ENCODE measurements around the gene SORCS2.

Gene SORCS2

GRCh38 chr4:7226439-7226838 is 34.1 kb downstream of the SORCS2 start (continued):
- TF ChIP-seq ZBTB10 (tag by site-specific recombination; IDR thresholded peaks at IDR 0.05), result no peak
- no peak for TF ChIP-seq ZNF544 (tag by site-specific recombination; IDR thresholded peaks at IDR 0.05)
- TF ChIP-seq ZNF48 (tag by site-specific recombination; IDR thresholded peaks at IDR 0.05), result no peak
- no peak for TF ChIP-seq CTCF (tag by site-specific recombination; IDR thresholded peaks at IDR 0.05)
- no peak for TF ChIP-seq AEBP2 (tag by site-specific recombination; IDR thresholded peaks at IDR 0.05; ENCODE audit: borderline replicate concordance)
- TF ChIP-seq ZNF449 (tag by site-specific recombination; IDR thresholded peaks at IDR 0.05), result no peak
- no peak for TF ChIP-seq KLF7 (tag by site-specific recombination; IDR thresholded peaks at IDR 0.05; ENCODE audit: borderline replicate concordance)
- TF ChIP-seq ZNF571 (tag by site-specific recombination; IDR thresholded peaks at IDR 0.05), result no peak

- no peak for TF ChIP-seq ZNF211 (tag by site-specific recombination; IDR thresholded peaks at IDR 0.05; ENCODE audit: low read depth)
- TF ChIP-seq ZNF10 (tag by site-specific recombination; IDR thresholded peaks at IDR 0.05), result no peak
- no peak for TF ChIP-seq ZNF175 (tag by site-specific recombination; IDR thresholded peaks at IDR 0.05)
- TF ChIP-seq ZBTB8A (tag by site-specific recombination; IDR thresholded peaks at IDR 0.05), result no peak
- TF ChIP-seq ZNF530 (tag by site-specific recombination; IDR thresholded peaks at IDR 0.05; ENCODE audit: low read depth), result no peak
- TF ChIP-seq OVOL3 (tag by site-specific recombination; IDR thresholded peaks at IDR 0.05), result no peak
- no peak for TF ChIP-seq ZNF510 (tag by site-specific recombination; IDR thresholded peaks at IDR 0.05; ENCODE audit: insufficient replicate concordance)
- no peak for TF ChIP-seq ZNF324 (tag by site-specific recombination; IDR thresholded peaks at IDR 0.05)
- TF ChIP-seq ZNF114 (tag by site-specific recombination; IDR thresholded peaks at IDR 0.05), result no peak
- Histone ChIP-seq H3K4me3 (ENCODE audit: low read depth, low read length) (no peak overlapping the region), H3K36me3 (ENCODE audit: control insufficient read depth in 2 of 2, insufficient read depth in 1 of 2, low read length in 2 of 2) (no peaks in the 10 kb centered on the region), H3K9me3 (ENCODE audit: control insufficient read depth, insufficient read depth, low read depth, low read length) (no peaks in the 10 kb centered on the region), H3K4me1 (ENCODE audit: control insufficient read depth, insufficient read depth, low read length) (no peaks in the 10 kb centered on the region), H3K27ac (ENCODE audit: extremely low read depth, low read depth, low read length) (no peak overlapping the region)
- CTCF ChIA-PET, result no interaction called here
- POLR2A ChIA-PET, result no interaction called here
Measured at GRCh38 chr4:7227008-7227407, 34.7 kb downstream of the SORCS2 start.

- ChIA-PET POLR2A (no interaction called here), CTCF (no interaction called here)
- no peak overlapping the region for H3K4me3 ChIP-seq (ENCODE audit: low read depth, low read length)
- H3K36me3 ChIP-seq (ENCODE audit: control insufficient read depth in 2 of 2, insufficient read depth in 1 of 2, low read length in 2 of 2), result no peaks in the 10 kb centered on the region
- H3K4me1 ChIP-seq (ENCODE audit: control insufficient read depth, insufficient read depth, low read length), result no peaks in the 10 kb centered on the region
- no peak overlapping the region for H3K27ac ChIP-seq (ENCODE audit: extremely low read depth, low read depth, low read length)
- no peaks in the 10 kb centered on the region for H3K9me3 ChIP-seq (ENCODE audit: control insufficient read depth, insufficient read depth, low read depth, low read length)
- TF ChIP-seq ZNF473 (tag by site-specific recombination; IDR thresholded peaks at IDR 0.05) (no peak), ZNF433 (tag by site-specific recombination; IDR thresholded peaks at IDR 0.05; ENCODE audit: low read depth) (no peak), ZNF777 (tag by site-specific recombination; IDR thresholded peaks at IDR 0.05; ENCODE audit: borderline replicate concordance) (no peak), ZNF624 (tag by site-specific recombination; IDR thresholded peaks at IDR 0.05) (no peak), ZNF48 (tag by site-specific recombination; IDR thresholded peaks at IDR 0.05) (no peak), ZNF629 (tag by site-specific recombination; IDR thresholded peaks at IDR 0.05) (no peak), SETDB1 (IDR thresholded peaks at IDR 0.05; ENCODE audit: insufficient read length, low read length) (no peak), ZNF37A (tag by site-specific recombination; IDR thresholded peaks at IDR 0.05) (no peak), ZNF670 (tag by site-specific recombination; IDR thresholded peaks at IDR 0.05; ENCODE audit: low read depth) (no peak), ZNF488 (tag by site-specific recombination; IDR thresholded peaks at IDR 0.05) (no peak), ZBTB48 (tag by site-specific recombination; IDR thresholded peaks at IDR 0.05) (no peak), HOXA7 (CRISPR knock-in tag; IDR thresholded peaks at IDR 0.05; ENCODE audit: borderline replicate concordance) (no peak)
Measured at GRCh38 chr4:7228734-7229133, 36.4 kb downstream of the SORCS2 start.

Data from HEK293 (cell line).